Measurements from ENCODE around the gene APOL1. TPM values are rescaled to one million over a fixed set of nuclear protein-coding genes. Genes with fewer than 3 reads are reported as not detected.

APOL1 gene
- total and polyA plus RNA-seq, 5 donors = 13.6 to 29.8 (median 16.3) TPM

GRCh38 chr22:36211237-36211861 is 41.6 kb upstream of the APOL1 start:
- ATAC-seq = peak; percentile 58 to 67
- Histone ChIP-seq H3K4me1 (ENCODE audit: control insufficient read depth, insufficient read depth, low read length) (no peaks in the 10 kb centered on the region), H3K27ac (ENCODE audit: low read length) (no peak overlapping the region), H3K4me3 (ENCODE audit: low read length) (no peak overlapping the region), H3K27me3 (ENCODE audit: control insufficient read depth, insufficient read depth) (no peaks in the 10 kb centered on the region), H3K9me3 (ENCODE audit: control insufficient read depth, low read length) (no peaks in the 10 kb centered on the region)
- DNase-seq = no peak
- intact Hi-C loops (cut with DNase I) = no loop called here
- 54% methylated on average over 4 of the region's 4 CpGs for WGBS

GRCh38 chr22:36212901-36213300 is 40.0 kb upstream of the APOL1 start:
- Histone ChIP-seq H3K4me3 (ENCODE audit: low read length) (no peak overlapping the region), H3K4me1 (ENCODE audit: control insufficient read depth, insufficient read depth, low read length) (no peaks in the 10 kb centered on the region), H3K27ac (ENCODE audit: low read length) (no peak overlapping the region), H3K9me3 (ENCODE audit: control insufficient read depth, low read length) (no peaks in the 10 kb centered on the region), H3K27me3 (ENCODE audit: control insufficient read depth, insufficient read depth) (no peaks in the 10 kb centered on the region)
- no peak for ATAC-seq
- DNase-seq = no peak
- intact Hi-C loops (cut with DNase I) = no loop called here

GRCh38 chr22:36213586-36213985 is 39.3 kb upstream of the APOL1 start:
- DNase-seq (no peak), ATAC-seq (no peak)
- no peak overlapping the region for H3K4me3 ChIP-seq (ENCODE audit: low read length)
- H3K9me3 ChIP-seq (ENCODE audit: control insufficient read depth, low read length) = no peaks in the 10 kb centered on the region
- 78% methylated on average over 4 of the region's 4 CpGs for WGBS
- H3K4me1 ChIP-seq (ENCODE audit: control insufficient read depth, insufficient read depth, low read length) = no peaks in the 10 kb centered on the region
- no peak overlapping the region for H3K27ac ChIP-seq (ENCODE audit: low read length)
- intact Hi-C loops (cut with DNase I) = no loop called here
- no peaks in the 10 kb centered on the region for H3K27me3 ChIP-seq (ENCODE audit: control insufficient read depth, insufficient read depth)

- H3K27ac ChIP-seq (ENCODE audit: low read length) = no peak overlapping the region
- no peak for DNase-seq
- intact Hi-C loops (cut with DNase I) = no loop called here
- peaks cover 3% of the 10 kb centered on the region for H3K4me1 ChIP-seq (ENCODE audit: control insufficient read depth, insufficient read depth, low read length)
- H3K4me3 ChIP-seq (ENCODE audit: low read length) = no peak overlapping the region
- 46% methylated on average over 2 of the region's 2 CpGs for WGBS
- ATAC-seq = no peak
- no peaks in the 10 kb centered on the region for H3K9me3 ChIP-seq (ENCODE audit: control insufficient read depth, low read length)
- no peaks in the 10 kb centered on the region for H3K27me3 ChIP-seq (ENCODE audit: control insufficient read depth, insufficient read depth)
These were observed 37.0 kb upstream of the APOL1 start for GRCh38 chr22:36215981-36216380.

GRCh38 chr22:36218648-36219193 is 34.2 kb upstream of the APOL1 start:
- ATAC-seq = no peak
- H3K27me3 ChIP-seq (ENCODE audit: control insufficient read depth, insufficient read depth) = no peaks in the 10 kb centered on the region
- 86% methylated on average over 7 of the region's 7 CpGs for WGBS
- no peak for DNase-seq
- no peak overlapping the region for H3K4me3 ChIP-seq (ENCODE audit: low read length)
- H3K27ac ChIP-seq (ENCODE audit: low read length) = no peak overlapping the region
- peaks cover 3% of the 10 kb centered on the region for H3K4me1 ChIP-seq (ENCODE audit: control insufficient read depth, insufficient read depth, low read length)
- intact Hi-C loops (cut with DNase I) = no loop called here
- no peaks in the 10 kb centered on the region for H3K9me3 ChIP-seq (ENCODE audit: control insufficient read depth, low read length)

DNA sequence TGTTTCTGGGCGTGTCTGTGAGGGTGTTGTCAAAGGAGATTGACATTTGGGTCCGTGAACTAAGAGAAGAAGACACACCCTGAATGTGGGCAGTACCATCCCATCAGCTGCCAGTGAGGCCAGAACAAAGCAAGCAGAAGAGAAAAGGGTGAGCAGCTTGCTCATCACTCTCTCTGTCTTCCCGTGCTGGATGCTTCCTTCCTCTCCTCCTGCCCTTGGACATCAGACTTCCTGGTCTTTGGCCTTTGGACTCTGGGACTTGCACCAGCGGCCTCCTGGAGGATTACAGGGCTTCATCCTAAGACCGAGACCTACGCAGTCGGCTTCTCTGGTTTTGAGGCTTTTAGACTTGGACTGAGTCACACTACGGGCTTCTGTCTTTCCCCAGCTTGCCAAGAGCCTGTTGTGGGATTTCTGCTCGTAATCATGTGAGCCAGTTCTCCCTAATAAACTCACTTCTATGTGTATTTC is 32.4 kb upstream of the APOL1 start:
- intact Hi-C loops (cut with DNase I) = no loop called here
- ATAC-seq = peak; percentile 11 to 67
- WGBS = 48% methylated on average over 9 of the region's 9 CpGs
- Histone ChIP-seq H3K9me3 (ENCODE audit: control insufficient read depth, low read length) (no peaks in the 10 kb centered on the region), H3K4me3 (ENCODE audit: low read length) (no peak overlapping the region), H3K27me3 (ENCODE audit: control insufficient read depth, insufficient read depth) (no peaks in the 10 kb centered on the region), H3K27ac (ENCODE audit: low read length) (peak overlapping the region; percentile 39), H3K4me1 (ENCODE audit: control insufficient read depth, insufficient read depth, low read length) (peaks cover 3% of the 10 kb centered on the region)
- peak in 1 of 3 donors; percentile 46 for DNase-seq

- ATAC-seq = peak; percentile 61 to 71
- H3K27me3 ChIP-seq (ENCODE audit: control insufficient read depth, insufficient read depth) = no peaks in the 10 kb centered on the region
- peaks cover 3% of the 10 kb centered on the region for H3K4me1 ChIP-seq (ENCODE audit: control insufficient read depth, insufficient read depth, low read length)
- H3K9me3 ChIP-seq (ENCODE audit: control insufficient read depth, low read length) = no peaks in the 10 kb centered on the region
- peak; percentile 58 to 83 (median 78) for DNase-seq
- H3K4me3 ChIP-seq (ENCODE audit: low read length) = no peak overlapping the region
- H3K27ac ChIP-seq (ENCODE audit: low read length) = no peak overlapping the region
- WGBS = 17% methylated on average over 7 of the region's 7 CpGs
- intact Hi-C loops (cut with DNase I) = no loop called here
These were observed 30.9 kb upstream of the APOL1 start for GRCh38 chr22:36221799-36222751.

GRCh38 chr22:36222887-36223450 is 30.0 kb upstream of the APOL1 start:
- no peak overlapping the region for H3K4me3 ChIP-seq (ENCODE audit: low read length)
- peaks cover 3% of the 10 kb centered on the region for H3K4me1 ChIP-seq (ENCODE audit: control insufficient read depth, insufficient read depth, low read length)
- DNase-seq = no peak
- H3K27ac ChIP-seq (ENCODE audit: low read length) = no peak overlapping the region
- intact Hi-C loops (cut with DNase I) = no loop called here
- no peaks in the 10 kb centered on the region for H3K27me3 ChIP-seq (ENCODE audit: control insufficient read depth, insufficient read depth)
- no peak for ATAC-seq
- WGBS = 84% methylated on average over 9 of the region's 9 CpGs
- H3K9me3 ChIP-seq (ENCODE audit: control insufficient read depth, low read length) = no peaks in the 10 kb centered on the region

- H3K4me3 ChIP-seq (ENCODE audit: low read length) = no peak overlapping the region
- 72% methylated on average over 8 of the region's 8 CpGs for WGBS
- intact Hi-C loops (cut with DNase I) = no loop called here
- H3K4me1 ChIP-seq (ENCODE audit: control insufficient read depth, insufficient read depth, low read length) = peaks cover 3% of the 10 kb centered on the region
- DNase-seq (no peak), ATAC-seq (peak in 1 of 2 donors; percentile 16)
- H3K27me3 ChIP-seq (ENCODE audit: control insufficient read depth, insufficient read depth) = no peaks in the 10 kb centered on the region
- no peaks in the 10 kb centered on the region for H3K9me3 ChIP-seq (ENCODE audit: control insufficient read depth, low read length)
- H3K27ac ChIP-seq (ENCODE audit: low read length) = no peak overlapping the region
These were observed 29.4 kb upstream of the APOL1 start for GRCh38 chr22:36223504-36223903.

DNA sequence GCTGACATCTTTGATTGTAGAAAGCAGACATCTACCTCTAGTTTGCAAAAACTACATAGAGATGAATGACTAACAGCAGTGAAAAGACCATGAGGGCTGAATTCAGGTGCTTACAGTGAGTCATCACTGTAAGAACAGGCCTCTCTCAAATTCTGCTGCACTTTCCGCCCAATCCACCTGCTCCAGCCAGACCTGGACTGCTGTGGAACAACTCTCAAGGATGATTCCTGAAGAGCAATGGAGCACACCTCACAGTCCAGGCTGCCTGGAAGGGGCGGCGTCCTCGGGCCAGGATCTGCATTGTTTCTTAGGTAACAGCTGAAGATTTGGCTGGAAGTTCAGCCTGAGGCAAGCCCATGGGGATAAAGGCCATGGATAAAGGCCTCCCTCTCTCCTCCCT is 28.7 kb upstream of the APOL1 start:
- DNase-seq (no peak), ATAC-seq (no peak)
- H3K4me3 ChIP-seq (ENCODE audit: low read length) = no peak overlapping the region
- intact Hi-C loops (cut with DNase I) = no loop called here
- H3K27me3 ChIP-seq (ENCODE audit: control insufficient read depth, insufficient read depth) = no peaks in the 10 kb centered on the region
- WGBS = 76% methylated on average over 4 of the region's 4 CpGs
- H3K27ac ChIP-seq (ENCODE audit: low read length) = no peak overlapping the region
- H3K9me3 ChIP-seq (ENCODE audit: control insufficient read depth, low read length) = no peaks in the 10 kb centered on the region
- peaks cover 3% of the 10 kb centered on the region for H3K4me1 ChIP-seq (ENCODE audit: control insufficient read depth, insufficient read depth, low read length)

Data from right cardiac atrium (tissue), 5 donors.